HL-60 (cell line): ENCODE data around the gene DLX6.

Experiments used
- DNase-seq, 2 experiments: peaks; one replicate each; pipeline ENCODE4 v3.0.0-alpha.2; 2010 to 2020; ENCODE audit warnings: low read depth in 1 of 2, low spot score in 1 of 2
- H3K27ac ChIP-seq: fragments of 250-450 bp; sonication (Bioruptor Pico); replicated peaks from 2 replicates; pipeline ENCODE4 v1.5.1; 2020; ENCODE audit warnings: mild to moderate bottlenecking, moderate library complexity
- H3K27me3 ChIP-seq: fragments of 250-450 bp; sonication (Bioruptor Pico); 2 replicates; pipeline ENCODE4 v1.5.1; 2021; ENCODE audit warnings: mild to moderate bottlenecking, moderate library complexity; ENCODE audit not compliant: insufficient read depth, poor library complexity, severe bottlenecking
- H3K4me3 ChIP-seq: replicated peaks from 2 replicates; pipeline ENCODE4 v1.5.1; 2011; ENCODE audit warnings: mild to moderate bottlenecking, control low read depth, low read length; ENCODE audit not compliant: insufficient read depth
- GABPA ChIP-seq: IDR thresholded peaks from 2 replicates; pipeline ENCODE4 v1.6.1; 2012; ENCODE audit warnings: low read depth
- POLR2AphosphoS5 ChIP-seq: IDR thresholded peaks from 2 replicates; pipeline ENCODE4 v1.6.1; 2012; ENCODE audit warnings: low read depth
- SPI1 ChIP-seq: IDR thresholded peaks from 2 replicates; pipeline ENCODE4 v1.6.1; 2012; ENCODE audit warnings: low read depth, mild to moderate bottlenecking, borderline replicate concordance
- TF ChIP-seq, protein P1 (sequence below): IDR thresholded peaks from one replicate; pipeline ENCODE4 v1.5.1; 2011; ENCODE audit warnings: low read length, control low read depth, inconsistent platforms; ENCODE audit not compliant: insufficient read depth
- TF ChIP-seq, protein P2 (sequence below): IDR thresholded peaks from 2 replicates; pipeline ENCODE4 v1.6.1; 2012; ENCODE audit warnings: low read depth; ENCODE audit not compliant: insufficient replicate concordance

Gene DLX6

DNA sequence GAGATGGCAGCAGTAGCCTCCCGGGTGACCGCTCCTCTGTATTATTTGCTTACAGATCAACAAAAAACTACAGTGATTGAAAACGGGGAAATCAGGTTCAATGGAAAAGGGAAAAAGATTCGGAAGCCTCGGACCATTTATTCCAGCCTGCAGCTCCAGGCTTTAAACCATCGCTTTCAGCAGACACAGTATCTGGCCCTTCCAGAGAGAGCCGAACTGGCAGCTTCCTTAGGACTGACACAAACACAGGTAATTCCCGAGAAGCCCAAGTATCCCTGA, 2.2 kb downstream of the DLX6 start:
- peaks cover 64% of the 10 kb centered on the region for H3K27me3 ChIP-seq
- TF ChIP-seq, protein P1, sequence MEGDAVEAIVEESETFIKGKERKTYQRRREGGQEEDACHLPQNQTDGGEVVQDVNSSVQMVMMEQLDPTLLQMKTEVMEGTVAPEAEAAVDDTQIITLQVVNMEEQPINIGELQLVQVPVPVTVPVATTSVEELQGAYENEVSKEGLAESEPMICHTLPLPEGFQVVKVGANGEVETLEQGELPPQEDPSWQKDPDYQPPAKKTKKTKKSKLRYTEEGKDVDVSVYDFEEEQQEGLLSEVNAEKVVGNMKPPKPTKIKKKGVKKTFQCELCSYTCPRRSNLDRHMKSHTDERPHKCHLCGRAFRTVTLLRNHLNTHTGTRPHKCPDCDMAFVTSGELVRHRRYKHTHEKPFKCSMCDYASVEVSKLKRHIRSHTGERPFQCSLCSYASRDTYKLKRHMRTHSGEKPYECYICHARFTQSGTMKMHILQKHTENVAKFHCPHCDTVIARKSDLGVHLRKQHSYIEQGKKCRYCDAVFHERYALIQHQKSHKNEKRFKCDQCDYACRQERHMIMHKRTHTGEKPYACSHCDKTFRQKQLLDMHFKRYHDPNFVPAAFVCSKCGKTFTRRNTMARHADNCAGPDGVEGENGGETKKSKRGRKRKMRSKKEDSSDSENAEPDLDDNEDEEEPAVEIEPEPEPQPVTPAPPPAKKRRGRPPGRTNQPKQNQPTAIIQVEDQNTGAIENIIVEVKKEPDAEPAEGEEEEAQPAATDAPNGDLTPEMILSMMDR: no peak
- TF ChIP-seq GABPA (no peak), POLR2AphosphoS5 (no peak), SPI1 (no peak)
- TF ChIP-seq, protein P2, sequence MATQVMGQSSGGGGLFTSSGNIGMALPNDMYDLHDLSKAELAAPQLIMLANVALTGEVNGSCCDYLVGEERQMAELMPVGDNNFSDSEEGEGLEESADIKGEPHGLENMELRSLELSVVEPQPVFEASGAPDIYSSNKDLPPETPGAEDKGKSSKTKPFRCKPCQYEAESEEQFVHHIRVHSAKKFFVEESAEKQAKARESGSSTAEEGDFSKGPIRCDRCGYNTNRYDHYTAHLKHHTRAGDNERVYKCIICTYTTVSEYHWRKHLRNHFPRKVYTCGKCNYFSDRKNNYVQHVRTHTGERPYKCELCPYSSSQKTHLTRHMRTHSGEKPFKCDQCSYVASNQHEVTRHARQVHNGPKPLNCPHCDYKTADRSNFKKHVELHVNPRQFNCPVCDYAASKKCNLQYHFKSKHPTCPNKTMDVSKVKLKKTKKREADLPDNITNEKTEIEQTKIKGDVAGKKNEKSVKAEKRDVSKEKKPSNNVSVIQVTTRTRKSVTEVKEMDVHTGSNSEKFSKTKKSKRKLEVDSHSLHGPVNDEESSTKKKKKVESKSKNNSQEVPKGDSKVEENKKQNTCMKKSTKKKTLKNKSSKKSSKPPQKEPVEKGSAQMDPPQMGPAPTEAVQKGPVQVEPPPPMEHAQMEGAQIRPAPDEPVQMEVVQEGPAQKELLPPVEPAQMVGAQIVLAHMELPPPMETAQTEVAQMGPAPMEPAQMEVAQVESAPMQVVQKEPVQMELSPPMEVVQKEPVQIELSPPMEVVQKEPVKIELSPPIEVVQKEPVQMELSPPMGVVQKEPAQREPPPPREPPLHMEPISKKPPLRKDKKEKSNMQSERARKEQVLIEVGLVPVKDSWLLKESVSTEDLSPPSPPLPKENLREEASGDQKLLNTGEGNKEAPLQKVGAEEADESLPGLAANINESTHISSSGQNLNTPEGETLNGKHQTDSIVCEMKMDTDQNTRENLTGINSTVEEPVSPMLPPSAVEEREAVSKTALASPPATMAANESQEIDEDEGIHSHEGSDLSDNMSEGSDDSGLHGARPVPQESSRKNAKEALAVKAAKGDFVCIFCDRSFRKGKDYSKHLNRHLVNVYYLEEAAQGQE: no peak
- DNase-seq: no peak
- H3K4me3 ChIP-seq: no peak overlapping the region
- no peak overlapping the region for H3K27ac ChIP-seq

DNA sequence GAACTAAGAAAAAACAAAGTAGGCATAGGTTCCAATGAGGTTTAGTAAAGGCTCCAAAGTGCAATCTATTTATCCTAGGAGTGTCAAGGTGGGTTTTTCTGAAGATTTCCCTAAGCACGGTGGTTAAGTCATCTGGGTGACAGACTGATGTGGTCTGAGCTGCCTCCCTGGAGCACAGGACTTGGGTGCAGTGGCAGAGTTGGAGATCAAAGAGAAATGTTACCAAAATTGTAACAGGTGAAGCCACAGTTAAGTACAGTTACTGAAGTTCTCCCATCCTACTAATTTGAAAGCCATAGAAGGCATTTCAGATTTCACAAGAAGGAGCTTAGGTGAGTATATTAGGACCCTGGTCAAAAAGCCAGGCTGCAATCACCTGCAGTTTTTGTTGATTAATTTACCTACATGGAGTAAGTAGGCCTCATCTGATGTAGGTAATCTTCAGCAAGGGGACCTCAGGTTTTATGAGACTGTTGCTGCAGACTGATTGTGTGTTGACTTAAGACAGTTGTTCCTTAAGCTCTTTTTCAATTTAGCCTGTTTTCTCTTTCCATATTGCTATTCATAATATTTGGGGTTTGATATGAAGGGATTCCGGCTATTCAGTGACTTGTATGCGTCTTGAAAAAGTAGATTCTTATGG, 3.0 kb downstream of the DLX6 start:
- Histone ChIP-seq H3K27ac (no peak overlapping the region), H3K4me3 (no peak overlapping the region), H3K27me3 (peaks cover 65% of the 10 kb centered on the region)
- TF ChIP-seq POLR2AphosphoS5: no peak
- TF ChIP-seq SPI1: no peak
- TF ChIP-seq, protein P2: no peak
- TF ChIP-seq, protein P1: no peak
- no peak for TF ChIP-seq GABPA
- no peak for DNase-seq

DNA sequence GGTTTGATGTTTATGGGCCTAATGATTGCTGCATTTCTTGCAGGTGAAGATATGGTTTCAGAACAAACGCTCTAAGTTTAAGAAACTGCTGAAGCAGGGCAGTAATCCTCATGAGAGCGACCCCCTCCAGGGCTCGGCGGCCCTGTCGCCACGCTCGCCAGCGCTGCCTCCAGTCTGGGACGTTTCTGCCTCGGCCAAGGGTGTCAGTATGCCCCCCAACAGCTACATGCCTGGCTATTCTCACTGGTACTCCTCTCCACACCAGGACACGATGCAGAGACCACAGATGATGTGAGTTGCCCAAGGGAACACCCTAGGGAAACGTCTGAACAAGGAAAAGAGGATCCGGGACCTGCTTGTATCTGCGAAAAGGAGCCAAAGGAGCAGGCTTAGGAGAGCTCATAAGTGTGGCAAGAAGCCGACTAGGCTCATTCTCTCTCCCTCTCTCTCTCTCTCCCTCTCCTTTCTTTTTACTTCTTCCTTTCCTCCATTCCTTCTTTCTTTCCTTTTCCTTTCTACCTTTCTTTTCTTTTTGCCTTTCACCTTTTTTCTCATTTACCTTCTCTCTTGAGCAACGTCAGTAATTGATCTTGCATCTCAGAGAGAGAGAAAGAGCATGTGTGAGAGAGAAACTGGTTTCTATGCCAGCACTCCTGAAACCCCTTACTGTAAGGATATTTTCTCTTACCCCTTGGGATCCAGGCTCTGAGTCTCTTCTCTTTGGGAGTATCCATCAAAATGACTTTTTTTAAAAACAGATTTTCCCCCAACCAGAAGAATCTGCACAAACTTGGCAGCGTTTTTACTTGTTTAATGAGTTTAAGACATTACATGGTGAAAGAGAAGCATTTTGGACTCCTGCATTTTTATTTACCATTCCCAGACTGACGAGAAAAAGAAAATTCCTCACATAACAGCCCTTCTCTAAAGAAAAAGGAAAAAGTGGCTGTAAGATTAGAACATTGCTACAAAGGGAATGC, 4.7 kb downstream of the DLX6 start:
- H3K4me3 ChIP-seq: no peak overlapping the region
- TF ChIP-seq SPI1 (no peak), POLR2AphosphoS5 (no peak), GABPA (no peak)
- TF ChIP-seq, protein P1: no peak
- TF ChIP-seq, protein P2: no peak
- no peak for DNase-seq
- H3K27me3 ChIP-seq: peaks cover 63% of the 10 kb centered on the region
- no peak overlapping the region for H3K27ac ChIP-seq
